ENCODE results near the gene MICAL3. TPM values are rescaled to one million over a fixed set of nuclear protein-coding genes. Genes with fewer than 3 reads are reported as not detected.
A peak's percentile ranks its signal among the peaks of the same experiment; 100 is the strongest.
"Not testable (repeated sequence)": the region's sequence is repeated elsewhere in the genome, so short reads cannot be mapped to it uniquely, and the experiment has no call there.

Gene MICAL3, protein sequence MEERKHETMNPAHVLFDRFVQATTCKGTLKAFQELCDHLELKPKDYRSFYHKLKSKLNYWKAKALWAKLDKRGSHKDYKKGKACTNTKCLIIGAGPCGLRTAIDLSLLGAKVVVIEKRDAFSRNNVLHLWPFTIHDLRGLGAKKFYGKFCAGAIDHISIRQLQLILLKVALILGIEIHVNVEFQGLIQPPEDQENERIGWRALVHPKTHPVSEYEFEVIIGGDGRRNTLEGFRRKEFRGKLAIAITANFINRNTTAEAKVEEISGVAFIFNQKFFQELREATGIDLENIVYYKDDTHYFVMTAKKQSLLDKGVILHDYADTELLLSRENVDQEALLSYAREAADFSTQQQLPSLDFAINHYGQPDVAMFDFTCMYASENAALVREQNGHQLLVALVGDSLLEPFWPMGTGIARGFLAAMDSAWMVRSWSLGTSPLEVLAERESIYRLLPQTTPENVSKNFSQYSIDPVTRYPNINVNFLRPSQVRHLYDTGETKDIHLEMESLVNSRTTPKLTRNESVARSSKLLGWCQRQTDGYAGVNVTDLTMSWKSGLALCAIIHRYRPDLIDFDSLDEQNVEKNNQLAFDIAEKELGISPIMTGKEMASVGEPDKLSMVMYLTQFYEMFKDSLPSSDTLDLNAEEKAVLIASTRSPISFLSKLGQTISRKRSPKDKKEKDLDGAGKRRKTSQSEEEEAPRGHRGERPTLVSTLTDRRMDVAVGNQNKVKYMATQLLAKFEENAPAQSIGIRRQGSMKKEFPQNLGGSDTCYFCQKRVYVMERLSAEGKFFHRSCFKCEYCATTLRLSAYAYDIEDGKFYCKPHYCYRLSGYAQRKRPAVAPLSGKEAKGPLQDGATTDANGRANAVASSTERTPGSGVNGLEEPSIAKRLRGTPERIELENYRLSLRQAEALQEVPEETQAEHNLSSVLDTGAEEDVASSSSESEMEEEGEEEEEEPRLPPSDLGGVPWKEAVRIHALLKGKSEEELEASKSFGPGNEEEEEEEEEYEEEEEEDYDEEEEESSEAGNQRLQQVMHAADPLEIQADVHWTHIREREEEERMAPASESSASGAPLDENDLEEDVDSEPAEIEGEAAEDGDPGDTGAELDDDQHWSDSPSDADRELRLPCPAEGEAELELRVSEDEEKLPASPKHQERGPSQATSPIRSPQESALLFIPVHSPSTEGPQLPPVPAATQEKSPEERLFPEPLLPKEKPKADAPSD (N-terminal part only)
- 36.9 TPM for total RNA-seq

DNA sequence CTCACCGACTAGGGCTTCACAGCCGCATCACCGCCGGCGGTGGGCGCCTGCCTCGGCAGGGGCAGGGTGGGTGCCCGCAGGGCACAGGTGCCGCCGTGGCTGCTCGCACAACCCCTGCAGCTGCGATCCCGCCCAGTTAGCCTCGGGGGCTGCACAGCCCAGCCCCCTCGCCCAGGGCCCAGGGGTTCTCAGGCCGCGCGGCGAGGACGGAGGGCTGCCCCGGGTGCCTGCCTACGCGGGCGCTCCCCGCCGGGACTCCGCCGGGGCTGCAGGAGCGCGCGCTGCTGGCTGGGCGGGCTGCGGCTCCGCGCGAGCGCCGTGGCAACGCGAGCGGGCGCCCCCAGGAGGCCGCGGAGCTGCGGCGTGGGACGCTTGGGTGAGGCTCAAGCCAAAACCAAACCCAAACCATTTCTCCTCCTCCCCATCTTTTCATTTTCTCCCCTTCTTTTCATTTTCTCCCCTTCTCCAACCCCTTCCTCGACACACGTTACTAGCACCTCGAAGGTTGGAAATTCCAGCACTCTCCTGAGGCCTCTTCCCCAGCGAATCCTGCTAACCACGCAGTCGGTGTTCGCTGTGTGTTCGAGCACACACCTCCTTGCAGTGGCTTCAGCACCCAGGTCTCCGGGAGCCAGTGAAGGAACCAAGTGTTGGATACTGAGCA, at the start of gene MICAL3:
TSS of gene MICAL3 (minus strand) at position 286 of the 664 bp plus-strand sequence. CDS start 117,749 bp downstream, outside the sequence.
- Histone ChIP-seq H3K27me3 (no peaks in the 10 kb centered on the region), H3K9me3 (no peaks in the 10 kb centered on the region), H3K4me3 (peak within 1 kb of the TSS; percentile 71 to 88), H3K36me3 (no peaks in the 10 kb centered on the region), H3K4me1 (peaks cover 0 to 3% of the 10 kb centered on the region in 2 donors), H3K27ac (peak within 1 kb of the TSS; percentile 69)
- peak in 1 of 2 donors; percentile 75 for DNase-seq (ENCODE audit: low spot score in 2 of 2)
- TF ChIP-seq, protein P1, sequence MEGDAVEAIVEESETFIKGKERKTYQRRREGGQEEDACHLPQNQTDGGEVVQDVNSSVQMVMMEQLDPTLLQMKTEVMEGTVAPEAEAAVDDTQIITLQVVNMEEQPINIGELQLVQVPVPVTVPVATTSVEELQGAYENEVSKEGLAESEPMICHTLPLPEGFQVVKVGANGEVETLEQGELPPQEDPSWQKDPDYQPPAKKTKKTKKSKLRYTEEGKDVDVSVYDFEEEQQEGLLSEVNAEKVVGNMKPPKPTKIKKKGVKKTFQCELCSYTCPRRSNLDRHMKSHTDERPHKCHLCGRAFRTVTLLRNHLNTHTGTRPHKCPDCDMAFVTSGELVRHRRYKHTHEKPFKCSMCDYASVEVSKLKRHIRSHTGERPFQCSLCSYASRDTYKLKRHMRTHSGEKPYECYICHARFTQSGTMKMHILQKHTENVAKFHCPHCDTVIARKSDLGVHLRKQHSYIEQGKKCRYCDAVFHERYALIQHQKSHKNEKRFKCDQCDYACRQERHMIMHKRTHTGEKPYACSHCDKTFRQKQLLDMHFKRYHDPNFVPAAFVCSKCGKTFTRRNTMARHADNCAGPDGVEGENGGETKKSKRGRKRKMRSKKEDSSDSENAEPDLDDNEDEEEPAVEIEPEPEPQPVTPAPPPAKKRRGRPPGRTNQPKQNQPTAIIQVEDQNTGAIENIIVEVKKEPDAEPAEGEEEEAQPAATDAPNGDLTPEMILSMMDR (IDR thresholded peaks at IDR 0.05), result peak; percentile 26 to 62 (median 51)
- intact Hi-C loops (cut with DNase I), result loop anchor here (1.0 to 2.0 kb wide), 4 partner anchors 23 to 194 kb away; partner anchors contain the start of gene PEX26

DNA sequence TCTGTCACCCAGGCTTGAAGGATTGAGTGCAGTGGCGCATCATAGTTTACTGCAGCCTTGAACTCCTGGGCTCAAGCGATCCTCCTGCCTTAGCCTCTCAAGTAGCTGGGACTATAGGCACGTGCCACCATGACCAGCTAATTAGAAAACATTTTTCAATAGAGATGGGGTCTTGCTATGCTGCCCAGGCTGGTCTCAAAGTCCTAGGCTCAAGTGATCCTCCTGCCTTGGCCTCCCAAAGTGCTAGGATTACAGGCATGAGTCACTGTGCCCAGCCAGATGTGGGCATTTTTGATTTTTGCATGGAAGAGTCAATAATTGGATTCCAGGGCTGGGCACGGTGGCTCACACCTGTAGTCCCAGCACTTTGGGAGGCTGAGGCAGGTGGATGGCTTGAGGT, 49.6 kb upstream of the MICAL3 start:
- not testable (repeated sequence) for H3K27ac ChIP-seq; H3K9me3 ChIP-seq; H3K27me3 ChIP-seq; H3K36me3 ChIP-seq; H3K4me3 ChIP-seq; DNase-seq (ENCODE audit: low spot score in 2 of 2)
- peaks cover 0 to 20% of the 10 kb centered on the region in 2 donors for H3K4me1 ChIP-seq
- intact Hi-C loops (cut with DNase I), result loop anchor here (10.0 kb wide), 1 partner anchor 369 kb away; no protein-coding TSS in a partner anchor

DNA sequence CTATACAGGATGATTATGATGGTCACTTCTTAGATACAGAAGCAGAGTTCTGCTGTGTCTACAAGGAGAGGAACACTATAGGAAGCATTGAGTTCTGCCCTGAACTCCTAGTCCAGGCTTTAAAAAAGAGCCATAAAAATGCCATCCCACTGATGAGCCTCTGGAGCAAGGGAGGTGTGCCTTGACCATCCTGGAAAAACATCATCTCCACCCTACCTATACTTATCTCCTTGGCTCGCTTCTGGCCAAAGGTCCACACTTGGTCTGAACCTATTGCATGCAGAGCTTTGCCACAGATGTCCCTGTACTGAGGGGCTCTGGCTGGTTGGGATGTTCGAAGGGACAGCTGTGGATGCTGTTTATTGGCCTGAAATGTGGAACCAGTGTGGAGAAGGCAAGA, 49.1 kb upstream of the MICAL3 start:
- Histone ChIP-seq H3K36me3 (no peaks in the 10 kb centered on the region), H3K27me3 (no peaks in the 10 kb centered on the region), H3K4me3 (no peak overlapping the region), H3K4me1 (peaks cover 0 to 20% of the 10 kb centered on the region in 2 donors), H3K27ac (no peak overlapping the region), H3K9me3 (no peaks in the 10 kb centered on the region)
- TF ChIP-seq, protein P1 (IDR thresholded peaks at IDR 0.05), result no peak
- intact Hi-C loops (cut with DNase I), result loop anchor here (10.0 kb wide), 1 partner anchor 369 kb away; no protein-coding TSS in a partner anchor
- DNase-seq (ENCODE audit: low spot score in 2 of 2), result no peak

DNA sequence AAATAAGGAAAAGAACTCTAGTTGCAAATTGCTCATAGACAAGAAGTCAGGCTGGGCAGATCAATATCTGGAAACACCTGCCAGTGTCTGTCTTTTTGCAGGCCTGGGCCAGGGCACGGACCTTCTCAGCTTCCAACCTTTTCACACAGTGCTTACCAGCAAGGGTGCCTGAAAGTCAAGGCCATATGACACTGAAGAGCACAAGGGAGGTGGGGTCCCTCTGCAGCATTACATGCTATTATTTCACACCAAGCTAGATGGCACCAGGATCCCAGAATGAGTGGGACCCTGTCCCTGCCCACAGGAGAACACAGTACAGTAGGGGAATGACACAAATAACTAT, 47.6 kb upstream of the MICAL3 start:
- TF ChIP-seq, protein P1 (IDR thresholded peaks at IDR 0.05), result no peak
- intact Hi-C loops (cut with DNase I), result loop anchor here (10.0 kb wide), 1 partner anchor 367 kb away; no protein-coding TSS in a partner anchor
- Histone ChIP-seq H3K4me1 (peaks cover 9 to 26% of the 10 kb centered on the region in 2 donors), H3K9me3 (no peaks in the 10 kb centered on the region), H3K4me3 (no peak overlapping the region), H3K27ac (no peak overlapping the region), H3K27me3 (no peaks in the 10 kb centered on the region), H3K36me3 (no peaks in the 10 kb centered on the region)
- DNase-seq (ENCODE audit: low spot score in 2 of 2), result no peak

DNA sequence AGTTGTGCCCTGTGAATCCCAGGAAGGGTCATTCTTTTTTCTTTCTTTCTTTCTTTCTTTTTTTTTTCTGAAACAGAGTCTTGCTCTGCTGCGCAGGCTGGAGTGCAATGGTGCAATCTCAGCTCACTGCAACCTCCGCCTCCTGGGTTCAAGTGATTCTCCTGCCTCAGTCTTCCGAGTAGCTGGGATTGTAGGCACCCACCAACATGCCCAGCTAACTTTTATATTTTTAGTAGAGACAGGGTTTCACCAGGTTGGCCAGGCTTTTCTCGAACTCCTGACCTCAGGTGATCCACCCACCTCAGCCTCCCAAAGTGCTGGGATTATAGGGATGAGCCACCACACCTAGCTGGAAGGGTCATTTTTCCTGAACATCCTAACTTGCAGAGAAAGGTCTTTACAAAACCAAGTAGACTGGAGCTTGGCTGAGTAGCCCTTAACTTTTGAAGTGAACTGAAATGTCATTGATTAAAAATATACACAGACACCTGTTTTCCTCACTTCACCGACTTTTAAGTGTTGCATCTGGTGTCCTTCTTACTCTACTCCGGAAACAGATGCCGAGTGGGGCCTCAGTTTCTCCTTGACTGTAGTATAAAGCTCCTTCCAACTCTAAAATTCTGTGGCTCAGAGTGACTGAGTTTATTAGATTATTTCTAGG, 47.1 kb upstream of the MICAL3 start:
- intact Hi-C loops (cut with DNase I), result loop anchor here (10.0 kb wide), 1 partner anchor 367 kb away; no protein-coding TSS in a partner anchor
- peaks cover 9 to 23% of the 10 kb centered on the region in 2 donors for H3K4me1 ChIP-seq
- H3K4me3 ChIP-seq; DNase-seq (ENCODE audit: low spot score in 2 of 2); H3K27ac ChIP-seq; H3K36me3 ChIP-seq; H3K9me3 ChIP-seq; H3K27me3 ChIP-seq: not testable (repeated sequence)

Measured in ascending aorta (tissue), 2 donors.